ENCODE data around the gene RFLNA. TPM values are rescaled to one million over a fixed set of nuclear protein-coding genes. Genes with fewer than 3 reads are reported as not detected.

Gene RFLNA
- total RNA-seq, 2 donors from 2014 or later = 2.0 to 6.5 TPM

GRCh38 chr12:124336184-124336437 is 41.2 kb downstream of the RFLNA start:
- TF ChIP-seq CTCF (IDR thresholded peaks at IDR 0.05) = no peak
- Histone ChIP-seq H3K4me1 (ENCODE audit: control insufficient read depth in 1 of 2, low read depth in 2 of 2) (no peaks in the 10 kb centered on the region), H3K4me3 (no peak overlapping the region), H3K9me3 (no peaks in the 10 kb centered on the region), H3K27ac (no peak overlapping the region), H3K27me3 (replicated peaks; ENCODE audit: insufficient read depth) (no peaks in the 10 kb centered on the region), H3K36me3 (peaks cover 76% of the 10 kb centered on the region)
- no peak for DNase-seq (ENCODE audit: low spot score)
- ATAC-seq (ENCODE audit: insufficient number of reproducible peaks, low FRiP score, low read depth) = no peak

GRCh38 chr12:124336742-124337520 is 42.0 kb downstream of the RFLNA start:
- Histone ChIP-seq H3K4me3 (no peak overlapping the region), H3K4me1 (ENCODE audit: control insufficient read depth in 1 of 2, low read depth in 2 of 2) (no peaks in the 10 kb centered on the region), H3K36me3 (peaks cover 75% of the 10 kb centered on the region), H3K27me3 (replicated peaks; ENCODE audit: insufficient read depth) (no peaks in the 10 kb centered on the region), H3K27ac (no peak overlapping the region), H3K9me3 (no peaks in the 10 kb centered on the region)
- no peak for TF ChIP-seq CTCF (IDR thresholded peaks at IDR 0.05)
- DNase-seq (ENCODE audit: low spot score) (no peak), ATAC-seq (ENCODE audit: insufficient number of reproducible peaks, low FRiP score, low read depth) (no peak)

- H3K4me1 ChIP-seq (ENCODE audit: control insufficient read depth in 1 of 2, low read depth in 2 of 2) = no peaks in the 10 kb centered on the region
- peaks cover 71% of the 10 kb centered on the region for H3K36me3 ChIP-seq
- H3K4me3 ChIP-seq = no peak overlapping the region
- no peaks in the 10 kb centered on the region for H3K27me3 ChIP-seq (replicated peaks; ENCODE audit: insufficient read depth)
- DNase-seq (ENCODE audit: low spot score) = no peak
- TF ChIP-seq CTCF (IDR thresholded peaks at IDR 0.05) = no peak
- ATAC-seq (ENCODE audit: insufficient number of reproducible peaks, low FRiP score, low read depth) = no peak
- H3K9me3 ChIP-seq = no peaks in the 10 kb centered on the region
- no peak overlapping the region for H3K27ac ChIP-seq
Observed at GRCh38 chr12:124337622-124338021, 42.7 kb downstream of the RFLNA start.

- Histone ChIP-seq H3K9me3 (no peaks in the 10 kb centered on the region), H3K27ac (no peak overlapping the region), H3K4me1 (ENCODE audit: control insufficient read depth in 1 of 2, low read depth in 2 of 2) (no peaks in the 10 kb centered on the region), H3K36me3 (peaks cover 74% of the 10 kb centered on the region), H3K27me3 (replicated peaks; ENCODE audit: insufficient read depth) (no peaks in the 10 kb centered on the region), H3K4me3 (no peak overlapping the region)
- no peak for ATAC-seq (ENCODE audit: insufficient number of reproducible peaks, low FRiP score, low read depth)
- TF ChIP-seq CTCF (IDR thresholded peaks at IDR 0.05) = no peak
- DNase-seq (ENCODE audit: low spot score) = no peak
Observed at GRCh38 chr12:124338448-124338847, 43.6 kb downstream of the RFLNA start.

- Histone ChIP-seq H3K36me3 (peaks cover 76% of the 10 kb centered on the region), H3K4me3 (no peak overlapping the region), H3K4me1 (ENCODE audit: control insufficient read depth in 1 of 2, low read depth in 2 of 2) (no peaks in the 10 kb centered on the region), H3K9me3 (no peaks in the 10 kb centered on the region), H3K27me3 (replicated peaks; ENCODE audit: insufficient read depth) (no peaks in the 10 kb centered on the region), H3K27ac (no peak overlapping the region)
- TF ChIP-seq CTCF (IDR thresholded peaks at IDR 0.05) = no peak
- DNase-seq (ENCODE audit: low spot score) (no peak), ATAC-seq (ENCODE audit: insufficient number of reproducible peaks, low FRiP score, low read depth) (no peak)
Observed at GRCh38 chr12:124338876-124339603, 44.1 kb downstream of the RFLNA start.

All from thoracic aorta (tissue), 2 donors.